Hematopoietic multipotent progenitor cell treated with erythropoietin and hydrocortisone succinate and interleukin-3 and kit ligand, for 8 days (in vitro differentiated cells): ENCODE measurements around the gene EEF2.

ENCODE experiments used
- DNase-seq: peaks from one replicate; pipeline ENCODE4 v3.0.0-alpha.2; 2015

The EEF2 gene

GRCh38 chr19:3983936-3984583 is 1.2 kb downstream of the EEF2 start:
- no peak for DNase-seq

- no peak for DNase-seq
These were observed 1.7 kb downstream of the EEF2 start for GRCh38 chr19:3983542-3983914.

GRCh38 chr19:3982701-3983541 is 2.3 kb downstream of the EEF2 start:
- DNase-seq: no peak

GRCh38 chr19:3981736-3982681 is 3.3 kb downstream of the EEF2 start:
- no peak for DNase-seq

GRCh38 chr19:3981373-3981735 is 3.9 kb downstream of the EEF2 start:
- DNase-seq: no peak

GRCh38 chr19:3980353-3981251 is 4.7 kb downstream of the EEF2 start:
- no peak for DNase-seq

- no peak for DNase-seq
These were observed 5.5 kb downstream of the EEF2 start for GRCh38 chr19:3979674-3980352.

- DNase-seq: no peak
These were observed 6.0 kb downstream of the EEF2 start for GRCh38 chr19:3979289-3979673.

- no peak for DNase-seq
These were observed 7.1 kb downstream of the EEF2 start for GRCh38 chr19:3978145-3978544.

- no peak for DNase-seq
These were observed 7.8 kb downstream of the EEF2 start for GRCh38 chr19:3977242-3978143.

GRCh38 chr19:3976495-3977241 is 8.6 kb downstream of the EEF2 start:
- no peak for DNase-seq

GRCh38 chr19:3975637-3976087 is 9.6 kb downstream of the EEF2 start:
- no peak for DNase-seq

GRCh38 chr19:3975144-3975543 is 10.1 kb downstream of the EEF2 start:
- no peak for DNase-seq

- DNase-seq: peak; percentile 97
These were observed 14.3 kb downstream of the EEF2 start, which contains the start of gene DAPK3 for GRCh38 chr19:3970808-3971598. DAPK3 (minus strand) TSS chr19:3971099; CDS start chr19:3969735, 1,364 bp downstream.

GRCh38 chr19:3970313-3970807 is 14.9 kb downstream of the EEF2 start:
- no peak for DNase-seq

GRCh38 chr19:3969435-3970312 is 15.6 kb downstream of the EEF2 start:
- DNase-seq: no peak
